Measurements from ENCODE around the gene SORCS2. TPM values are rescaled to one million over a fixed set of nuclear protein-coding genes. Genes with fewer than 3 reads are reported as not detected.

SORCS2 gene
- total and polyA plus RNA-seq, 2 experiments from 2014 or later: 0.92 to 6.9 TPM

GRCh38 chr4:7460566-7460965, 268.2 kb downstream of the SORCS2 start:
- Histone ChIP-seq H3K4me3 (no peak overlapping the region), H3K4me1 (ENCODE audit: low read depth) (no peaks in the 10 kb centered on the region)

GRCh38 chr4:7461230-7461629, 268.9 kb downstream of the SORCS2 start:
- Histone ChIP-seq H3K27ac (no peak overlapping the region), H3K4me3 (no peak overlapping the region), H3K27me3 (no peaks in the 10 kb centered on the region), H3K9me3 (ENCODE audit: low read depth) (no peaks in the 10 kb centered on the region), H3K36me3 (no peaks in the 10 kb centered on the region), H3K4me1 (ENCODE audit: low read depth) (no peaks in the 10 kb centered on the region)
- DNase-seq (ENCODE audit: low read depth in 1 of 2, low spot score in 1 of 2): no peak
- TF ChIP-seq CTCF (IDR thresholded peaks at IDR 0.05; ENCODE audit: low read depth, low read length): peak; percentile 20

More at GRCh38 chr4:7460566-7460965, 268.2 kb downstream of the SORCS2 start:
- Histone ChIP-seq H3K27ac (no peak overlapping the region), H3K27me3 (no peaks in the 10 kb centered on the region), H3K9me3 (ENCODE audit: low read depth) (no peaks in the 10 kb centered on the region), H3K36me3 (no peaks in the 10 kb centered on the region)
- no peak for TF ChIP-seq CTCF (IDR thresholded peaks at IDR 0.05; ENCODE audit: low read depth, low read length)
- peak in 1 of 2 donors; percentile 47 for DNase-seq (ENCODE audit: low read depth in 1 of 2, low spot score in 1 of 2)

GRCh38 chr4:7462509-7462971, 270.2 kb downstream of the SORCS2 start:
- peak; percentile 27 for TF ChIP-seq CTCF (IDR thresholded peaks at IDR 0.05; ENCODE audit: low read depth, low read length)
- no peaks in the 10 kb centered on the region for H3K27me3 ChIP-seq
- peak; percentile 20 to 63 for DNase-seq (ENCODE audit: low read depth in 1 of 2, low spot score in 1 of 2)
- H3K4me1 ChIP-seq (ENCODE audit: low read depth): no peaks in the 10 kb centered on the region
- H3K36me3 ChIP-seq: no peaks in the 10 kb centered on the region
- no peaks in the 10 kb centered on the region for H3K9me3 ChIP-seq (ENCODE audit: low read depth)
- H3K27ac ChIP-seq: no peak overlapping the region
- H3K4me3 ChIP-seq: no peak overlapping the region

- peak in 1 of 2 donors; percentile 4 for DNase-seq (ENCODE audit: low read depth in 1 of 2, low spot score in 1 of 2)
- Histone ChIP-seq H3K4me1 (ENCODE audit: low read depth) (no peaks in the 10 kb centered on the region), H3K36me3 (no peaks in the 10 kb centered on the region), H3K27ac (no peak overlapping the region), H3K27me3 (no peaks in the 10 kb centered on the region), H3K4me3 (no peak overlapping the region), H3K9me3 (ENCODE audit: low read depth) (no peaks in the 10 kb centered on the region)
- no peak for TF ChIP-seq CTCF (IDR thresholded peaks at IDR 0.05; ENCODE audit: low read depth, low read length)
These were observed 271.4 kb downstream of the SORCS2 start for GRCh38 chr4:7463566-7464258.

GRCh38 chr4:7464259-7464655, 271.9 kb downstream of the SORCS2 start:
- Histone ChIP-seq H3K27ac (no peak overlapping the region), H3K4me1 (ENCODE audit: low read depth) (no peaks in the 10 kb centered on the region), H3K9me3 (ENCODE audit: low read depth) (no peaks in the 10 kb centered on the region), H3K36me3 (no peaks in the 10 kb centered on the region), H3K27me3 (no peaks in the 10 kb centered on the region), H3K4me3 (no peak overlapping the region)
- TF ChIP-seq CTCF (IDR thresholded peaks at IDR 0.05; ENCODE audit: low read depth, low read length): no peak
- no peak for DNase-seq (ENCODE audit: low read depth in 1 of 2, low spot score in 1 of 2)

Data from cardiac muscle cell (in vitro differentiated cells and primary cell).